Measurements from ENCODE around the gene GTF2I.
"Not testable (repeated sequence)": the region's sequence is repeated elsewhere in the genome, so short reads cannot be mapped to it uniquely, and the experiment has no call there.

GTF2I gene

DNA sequence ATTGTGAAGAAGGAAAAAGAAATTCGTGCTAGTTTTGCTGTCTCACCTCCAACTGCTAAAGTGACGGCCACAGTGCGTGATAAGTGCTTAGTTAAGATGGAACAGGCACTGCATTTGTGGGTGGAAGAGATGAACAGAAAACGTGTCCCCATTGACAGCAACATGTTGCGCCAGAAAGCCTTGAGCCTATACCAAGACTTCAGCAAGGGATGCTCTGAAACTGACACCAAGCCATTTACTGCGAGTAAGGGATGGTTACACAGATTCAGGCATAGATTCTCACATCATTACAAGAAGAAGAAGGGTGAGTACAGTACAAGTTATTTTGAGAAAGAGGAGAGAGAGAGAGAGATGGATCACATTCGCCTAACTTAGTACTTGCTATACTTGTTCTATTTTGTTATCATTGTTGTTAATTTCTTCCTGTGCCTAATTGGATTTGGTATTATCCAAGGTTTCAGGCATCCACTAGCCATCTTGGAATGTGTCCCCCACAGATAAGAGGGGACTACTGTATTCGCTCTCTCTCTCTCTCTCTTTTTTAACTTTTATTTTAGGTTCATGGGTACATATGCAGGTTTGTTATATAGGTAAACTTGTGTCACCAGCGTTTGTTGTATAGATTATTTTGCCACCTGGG, 6.9 kb upstream of the GTF2I start:
- H3K36me3 Mint-ChIP-seq; H3K27me3 Mint-ChIP-seq; H3K9me3 Mint-ChIP-seq (ENCODE audit: low read depth): not testable (repeated sequence)
- Mint-ChIP-seq H3K4me3 (peak overlapping the region; percentile 88), H3K27ac (peak overlapping the region; percentile 97), H3K4me1 (ENCODE audit: low read depth) (peaks cover 40% of the 10 kb centered on the region)

- H3K4me3 Mint-ChIP-seq, result peak overlapping the region; percentile 88
- H3K27me3 Mint-ChIP-seq; H3K9me3 Mint-ChIP-seq (ENCODE audit: low read depth); H3K36me3 Mint-ChIP-seq: not testable (repeated sequence)
- peaks cover 45% of the 10 kb centered on the region for H3K4me1 Mint-ChIP-seq (ENCODE audit: low read depth)
- H3K27ac Mint-ChIP-seq, result peak overlapping the region; percentile 97
Measured at GRCh38 chr7:74651133-74651504, 6.4 kb upstream of the GTF2I start.

DNA sequence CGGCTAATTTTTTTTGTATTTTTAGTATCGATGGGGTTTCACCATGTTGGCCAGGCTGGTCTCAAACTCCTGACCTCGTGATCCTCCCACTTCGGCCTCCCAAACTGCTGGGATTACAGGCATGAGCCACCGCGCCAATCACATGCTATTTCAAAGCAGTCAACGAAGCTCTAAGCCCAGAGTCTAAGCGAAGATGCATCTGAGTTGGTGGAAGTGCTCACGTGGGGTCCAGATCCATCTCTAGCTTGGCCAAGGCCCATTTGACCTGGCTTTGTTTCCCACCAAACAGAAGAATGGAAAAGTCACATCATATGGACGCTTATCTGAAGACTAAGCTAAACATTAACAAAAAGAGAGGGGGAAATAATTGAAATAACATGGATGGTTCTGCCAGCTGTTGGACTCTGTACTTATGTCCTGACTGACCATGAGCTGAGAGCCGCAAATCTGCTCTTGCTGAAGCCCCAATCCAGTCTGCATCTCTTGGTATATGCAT, 3.8 kb upstream of the GTF2I start:
- peaks cover 2% of the 10 kb centered on the region for H3K36me3 Mint-ChIP-seq
- peaks cover 49% of the 10 kb centered on the region for H3K4me1 Mint-ChIP-seq (ENCODE audit: low read depth)
- no peak overlapping the region for H3K27ac Mint-ChIP-seq
- no peaks in the 10 kb centered on the region for H3K9me3 Mint-ChIP-seq (ENCODE audit: low read depth)
- H3K27me3 Mint-ChIP-seq, result no peaks in the 10 kb centered on the region
- no peak overlapping the region for H3K4me3 Mint-ChIP-seq

GRCh38 chr7:74654811-74655210, 2.7 kb upstream of the GTF2I start:
- Mint-ChIP-seq H3K4me1 (ENCODE audit: low read depth) (peaks cover 50% of the 10 kb centered on the region), H3K27ac (peak overlapping the region; percentile 88), H3K4me3 (peak overlapping the region; percentile 88), H3K27me3 (no peaks in the 10 kb centered on the region), H3K36me3 (peaks cover 2% of the 10 kb centered on the region), H3K9me3 (ENCODE audit: low read depth) (no peaks in the 10 kb centered on the region)

DNA sequence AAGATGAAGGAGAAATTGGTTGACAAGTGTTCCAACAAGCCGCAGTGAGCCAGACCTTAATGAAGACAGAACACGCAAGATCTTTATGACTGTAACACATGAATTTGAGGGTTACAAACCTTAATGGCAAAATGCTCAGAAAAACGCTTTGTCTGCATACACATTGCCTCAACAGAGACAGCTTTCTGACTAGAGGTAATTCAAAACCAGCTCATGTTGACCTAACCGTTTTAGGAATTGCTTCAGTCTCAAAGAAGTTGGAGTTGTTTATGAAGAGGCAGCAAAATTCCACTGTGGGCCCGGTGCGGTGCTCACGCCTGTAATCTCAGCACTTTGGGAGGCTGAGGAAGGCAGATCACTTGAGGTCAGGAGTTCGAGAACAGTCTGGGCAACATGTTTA, 2.2 kb upstream of the GTF2I start:
- Mint-ChIP-seq H3K4me1 (ENCODE audit: low read depth) (peaks cover 51% of the 10 kb centered on the region), H3K27me3 (no peaks in the 10 kb centered on the region), H3K4me3 (peak overlapping the region; percentile 88), H3K36me3 (peaks cover 2% of the 10 kb centered on the region), H3K9me3 (ENCODE audit: low read depth) (no peaks in the 10 kb centered on the region), H3K27ac (peak overlapping the region; percentile 88)

DNA sequence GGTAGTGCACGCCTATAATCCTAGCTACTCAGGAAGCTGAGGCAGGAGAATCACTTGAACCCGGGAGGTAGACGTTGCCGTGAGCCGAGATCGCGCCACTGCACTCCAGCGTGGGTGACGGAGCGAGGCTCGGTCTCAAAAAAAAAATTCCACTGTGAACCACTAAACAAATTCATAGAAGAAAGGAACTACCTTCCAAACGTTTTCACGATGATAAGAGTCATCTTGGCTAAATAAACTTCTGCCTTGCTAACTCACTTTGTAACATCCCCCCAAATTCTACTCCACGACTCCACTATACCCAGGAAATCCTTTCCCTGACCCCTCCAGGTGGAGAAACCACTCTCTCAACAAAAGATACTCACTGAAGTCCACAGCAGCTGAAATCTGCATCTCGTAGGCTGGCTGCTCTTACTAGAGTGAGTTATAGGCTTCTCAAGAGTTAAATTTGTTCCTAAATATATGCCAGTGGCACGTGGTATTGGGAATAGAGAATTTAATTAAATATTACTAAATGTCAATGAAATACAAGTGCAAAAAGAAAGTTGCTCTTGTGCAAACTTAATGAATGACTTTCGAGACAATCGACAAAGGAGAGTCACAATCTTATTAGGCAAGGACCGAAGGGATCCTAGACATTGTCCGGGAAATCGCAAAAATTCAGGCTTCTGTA, 1.6 kb upstream of the GTF2I start:
- H3K9me3 Mint-ChIP-seq (ENCODE audit: low read depth), result no peaks in the 10 kb centered on the region
- H3K36me3 Mint-ChIP-seq, result peaks cover 2% of the 10 kb centered on the region
- peak overlapping the region; percentile 88 for H3K4me3 Mint-ChIP-seq
- peaks cover 52% of the 10 kb centered on the region for H3K4me1 Mint-ChIP-seq (ENCODE audit: low read depth)
- H3K27ac Mint-ChIP-seq, result peak overlapping the region; percentile 88
- no peaks in the 10 kb centered on the region for H3K27me3 Mint-ChIP-seq

GRCh38 chr7:74656441-74656836, 1.1 kb upstream of the GTF2I start:
- no peaks in the 10 kb centered on the region for H3K9me3 Mint-ChIP-seq (ENCODE audit: low read depth)
- peaks cover 53% of the 10 kb centered on the region for H3K4me1 Mint-ChIP-seq (ENCODE audit: low read depth)
- peak overlapping the region; percentile 88 for H3K27ac Mint-ChIP-seq
- H3K36me3 Mint-ChIP-seq, result peaks cover 4% of the 10 kb centered on the region
- peak overlapping the region; percentile 88 for H3K4me3 Mint-ChIP-seq
- H3K27me3 Mint-ChIP-seq, result no peaks in the 10 kb centered on the region

- H3K9me3 Mint-ChIP-seq (ENCODE audit: low read depth), result no peaks in the 10 kb centered on the region
- H3K4me1 Mint-ChIP-seq (ENCODE audit: low read depth), result peaks cover 54% of the 10 kb centered on the region
- peak overlapping the region; percentile 88 for H3K4me3 Mint-ChIP-seq
- no peaks in the 10 kb centered on the region for H3K27me3 Mint-ChIP-seq
- H3K27ac Mint-ChIP-seq, result peak overlapping the region; percentile 88
- peaks cover 4% of the 10 kb centered on the region for H3K36me3 Mint-ChIP-seq
Measured at GRCh38 chr7:74656837-74657691, 454 bp upstream of the GTF2I start.

DNA sequence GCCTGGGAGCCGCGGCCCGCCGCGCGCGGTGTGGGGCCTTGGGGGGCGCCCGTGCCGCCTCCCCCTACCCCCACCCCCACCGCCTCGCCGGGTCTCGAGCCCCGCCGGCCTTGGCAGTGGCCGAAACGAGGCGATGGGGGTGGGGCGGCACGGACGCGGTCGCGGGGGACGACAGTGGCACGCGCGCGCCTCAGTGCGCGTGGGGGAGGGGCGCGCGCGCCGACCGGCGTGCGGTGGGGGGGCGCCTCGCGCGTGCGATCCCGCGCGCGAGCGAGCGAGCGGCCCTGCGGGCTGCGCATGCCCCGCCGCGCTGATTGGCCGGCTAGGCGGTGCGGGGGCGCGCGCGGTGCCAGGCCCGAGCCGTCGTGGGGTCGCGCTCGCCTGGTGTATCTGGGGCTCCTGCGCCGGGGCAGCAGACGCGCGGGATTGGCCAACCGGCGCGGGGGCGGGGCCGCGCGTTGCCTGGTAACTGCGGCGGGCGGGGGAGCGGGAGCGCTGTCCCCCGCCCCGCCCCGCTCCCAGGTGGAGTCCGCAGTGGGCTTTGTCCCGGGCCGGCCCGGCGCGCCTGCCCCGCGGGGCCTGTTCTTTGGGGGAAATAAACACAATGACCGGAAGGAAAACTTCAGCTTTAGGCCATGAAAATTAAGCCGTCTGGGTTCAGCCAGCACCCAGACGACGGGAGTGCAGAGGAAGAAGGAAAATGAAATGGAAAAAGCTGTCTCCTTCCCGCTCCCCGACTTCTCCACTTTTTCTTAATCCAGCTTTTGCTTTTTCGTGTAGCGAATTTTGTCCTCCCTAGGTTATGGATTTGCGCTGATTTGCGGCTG, 873 bp downstream of the GTF2I start:
- Mint-ChIP-seq H3K4me3 (peak overlapping the region; percentile 88), H3K27ac (peak overlapping the region; percentile 92), H3K36me3 (peaks cover 4% of the 10 kb centered on the region), H3K9me3 (ENCODE audit: low read depth) (no peaks in the 10 kb centered on the region), H3K4me1 (ENCODE audit: low read depth) (peaks cover 62% of the 10 kb centered on the region), H3K27me3 (no peaks in the 10 kb centered on the region)

- H3K27me3 Mint-ChIP-seq; H3K36me3 Mint-ChIP-seq; H3K9me3 Mint-ChIP-seq (ENCODE audit: low read depth): not testable (repeated sequence)
- Mint-ChIP-seq H3K27ac (peak overlapping the region; percentile 92), H3K4me3 (peak overlapping the region; percentile 88), H3K4me1 (ENCODE audit: low read depth) (peaks cover 66% of the 10 kb centered on the region)
Measured at GRCh38 chr7:74660202-74660601, 2.7 kb downstream of the GTF2I start.

DNA sequence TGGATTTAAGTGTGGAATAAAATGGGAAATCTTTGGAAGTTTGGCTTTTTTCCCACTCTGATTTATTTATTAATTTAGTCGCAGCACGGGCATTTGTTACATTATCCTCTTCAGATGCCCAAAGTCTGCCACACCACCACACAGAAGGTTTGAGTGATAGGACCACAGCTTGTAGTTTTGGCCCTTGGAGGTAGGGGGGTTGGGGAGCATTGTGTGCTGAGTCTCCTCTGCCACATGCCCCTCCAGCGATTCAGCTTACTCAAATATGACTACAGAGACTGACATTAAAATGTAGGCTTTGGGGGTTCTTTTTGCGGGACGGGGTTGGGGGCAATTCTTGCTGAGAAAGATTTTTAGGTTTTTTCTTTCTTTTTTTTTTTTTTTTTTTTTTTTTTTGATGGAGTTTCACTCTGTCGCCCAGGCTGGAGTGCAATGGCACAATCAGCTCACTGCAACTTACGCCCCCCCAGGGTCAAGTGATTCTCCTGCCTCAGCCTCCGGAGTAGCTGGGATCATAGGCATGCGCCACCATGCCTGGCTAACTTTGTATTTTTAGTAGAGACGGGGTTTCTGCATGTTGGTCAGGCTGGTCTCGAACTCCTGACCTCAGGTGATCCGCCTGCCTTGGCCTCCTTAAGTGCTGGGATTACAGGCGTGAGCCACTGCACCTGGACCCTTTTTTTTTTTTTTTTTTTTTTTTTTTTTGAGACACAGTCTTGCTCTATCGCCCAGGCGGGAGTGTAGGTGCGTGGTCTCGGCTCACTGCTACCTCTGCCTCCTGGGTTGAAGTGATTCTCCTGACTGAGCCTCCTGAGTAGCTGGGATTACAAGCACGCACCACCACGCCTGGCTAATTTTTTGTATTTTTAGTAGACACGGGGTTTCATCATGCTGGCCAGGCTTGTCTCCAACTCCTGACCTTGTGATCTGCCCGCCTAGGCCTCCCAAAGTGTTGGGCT, 4.6 kb downstream of the GTF2I start:
- H3K9me3 Mint-ChIP-seq (ENCODE audit: low read depth); H3K27me3 Mint-ChIP-seq; H3K36me3 Mint-ChIP-seq: not testable (repeated sequence)
- Mint-ChIP-seq H3K4me3 (peak overlapping the region; percentile 30), H3K27ac (peak overlapping the region; percentile 61), H3K4me1 (ENCODE audit: low read depth) (peaks cover 64% of the 10 kb centered on the region)

DNA sequence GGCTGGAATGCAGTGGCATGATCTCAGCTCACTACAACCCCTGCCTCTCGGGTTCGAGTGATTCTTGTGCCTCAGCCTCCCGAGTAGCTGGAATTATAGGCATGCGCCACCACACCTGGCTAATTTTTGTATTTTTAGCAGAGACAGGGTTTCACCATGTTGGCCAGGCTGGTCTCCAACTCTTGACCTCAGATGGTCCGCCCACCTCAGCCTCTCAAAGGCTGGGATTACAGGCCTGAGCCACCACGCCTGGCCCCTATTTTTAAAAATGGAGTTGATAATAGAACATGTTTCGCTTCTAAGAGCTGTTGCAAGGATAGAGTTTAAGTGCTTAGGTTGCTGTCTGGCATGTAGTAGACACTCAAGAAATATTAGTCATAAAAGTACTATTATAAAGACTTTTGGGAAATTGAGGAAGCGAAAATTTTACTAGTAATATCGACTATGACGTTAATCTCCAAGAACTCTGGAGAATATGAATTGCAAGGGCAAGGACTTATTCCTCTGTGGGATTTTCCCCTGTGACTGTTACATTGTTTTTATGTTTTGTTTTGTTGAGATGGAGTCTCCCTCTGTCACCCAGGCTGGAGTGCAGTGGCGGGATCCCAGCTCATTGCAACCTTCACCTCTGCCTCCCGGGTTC, 7.9 kb downstream of the GTF2I start:
- no peak overlapping the region for H3K4me3 Mint-ChIP-seq

GRCh38 chr7:74667013-74667412, 9.5 kb downstream of the GTF2I start:
- not testable (repeated sequence) for H3K27ac Mint-ChIP-seq; H3K4me3 Mint-ChIP-seq; H3K9me3 Mint-ChIP-seq (ENCODE audit: low read depth); H3K36me3 Mint-ChIP-seq; H3K27me3 Mint-ChIP-seq
- H3K4me1 Mint-ChIP-seq (ENCODE audit: low read depth), result peaks cover 66% of the 10 kb centered on the region

More for the DNA sequence above, 7.9 kb downstream of the GTF2I start:
- Mint-ChIP-seq H3K36me3 (peaks cover 4% of the 10 kb centered on the region), H3K27me3 (no peaks in the 10 kb centered on the region), H3K9me3 (ENCODE audit: low read depth) (no peaks in the 10 kb centered on the region), H3K4me1 (ENCODE audit: low read depth) (peaks cover 70% of the 10 kb centered on the region), H3K27ac (no peak overlapping the region)

Measured in activated naive CD8-positive, alpha-beta T cell (primary cell).